Measurements from ENCODE around the gene CDS2. TPM values are rescaled to one million over a fixed set of nuclear protein-coding genes. Genes with fewer than 3 reads are reported as not detected.

The CDS2 gene
- total RNA-seq, 1 experiment from 2014 or later: 22.2 TPM

GRCh38 chr20:5212907-5213487, 86.2 kb downstream of the CDS2 start:
- no peak for DNase-seq (ENCODE audit: low spot score)

- no peak for DNase-seq (ENCODE audit: low spot score)
These were observed 88.0 kb downstream of the CDS2 start for GRCh38 chr20:5214826-5215225.

- DNase-seq (ENCODE audit: low spot score): no peak
These were observed 89.0 kb downstream of the CDS2 start for GRCh38 chr20:5215672-5216304.

GRCh38 chr20:5216663-5217062, 89.9 kb downstream of the CDS2 start:
- DNase-seq (ENCODE audit: low spot score): no peak

- DNase-seq (ENCODE audit: low spot score): no peak
These were observed 90.8 kb downstream of the CDS2 start for GRCh38 chr20:5217616-5218015.

- no peak for DNase-seq (ENCODE audit: low spot score)
These were observed 93.7 kb downstream of the CDS2 start for GRCh38 chr20:5220321-5221060.

GRCh38 chr20:5221061-5221430, 94.2 kb downstream of the CDS2 start:
- no peak for DNase-seq (ENCODE audit: low spot score)

GRCh38 chr20:5222919-5223634, 96.3 kb downstream of the CDS2 start:
- DNase-seq (ENCODE audit: low spot score): peak; percentile 61

GRCh38 chr20:5230544-5230943, 103.7 kb downstream of the CDS2 start:
- DNase-seq (ENCODE audit: low spot score): no peak

- no peak for DNase-seq (ENCODE audit: low spot score)
These were observed 107.3 kb downstream of the CDS2 start for GRCh38 chr20:5234158-5234557.

- DNase-seq (ENCODE audit: low spot score): no peak
These were observed 108.2 kb downstream of the CDS2 start for GRCh38 chr20:5234978-5235377.

Other genes starting within 250 kb of the CDS2 start
- gene SLC23A2, start 125.5 kb upstream of the CDS2 start, total RNA-seq (2014; rRNA removed; shearing (Covaris generic)): 12.6 and 12.7 TPM in 2 replicates
- gene TMEM230, start 13.9 kb upstream of the CDS2 start, total RNA-seq (2014; rRNA removed; shearing (Covaris generic)): 149 and 196 TPM in 2 replicates
- gene PCNA, start 7.0 kb upstream of the CDS2 start, total RNA-seq (2014; rRNA removed; shearing (Covaris generic)): 510 and 571 TPM in 2 replicates
- not detected in 2 replicates for gene PROKR2, start 189.9 kb downstream of the CDS2 start, total RNA-seq (2014; rRNA removed; shearing (Covaris generic))